IMR-90 (cell line): Measurements from ENCODE around the gene ZFYVE28.

Source experiments
- CTCF ChIP-seq: conservative IDR thresholded peaks from 2 replicates; pipeline ENCODE4 v1.5.1; 2012; ENCODE audit warnings: mild to moderate bottlenecking, low read depth, low read length, improper control_type of control experiment
- FOS ChIP-seq: fragments of 150-350 bp; IDR thresholded peaks from 2 replicates; pipeline ENCODE4 v1.6.1; 2016; ENCODE audit warnings: low read depth, low read length
- MAZ ChIP-seq: IDR thresholded peaks from 2 replicates; pipeline ENCODE4 v1.6.1; 2012; ENCODE audit warnings: low read depth, mild to moderate bottlenecking, low read length, improper control_type of control experiment, moderate library complexity, borderline replicate concordance
- POLR2A ChIP-seq: IDR thresholded peaks from 2 replicates; pipeline ENCODE4 v1.6.1; 2012; ENCODE audit warnings: mild to moderate bottlenecking, low read depth, low read length

GRCh38 chr4:2457481-2458295, 39.2 kb upstream of the ZFYVE28 start:
- TF ChIP-seq CTCF (no peak), POLR2A (no peak), MAZ (no peak), FOS (no peak)
